Tibial nerve (tissue), 4 donors: ENCODE data around the gene AASS.

ENCODE experiments used
- EP300 ChIP-seq, 2 donors: sonication (generic); formaldehyde crosslinking; IDR thresholded peaks; one replicate each; pipeline ENCODE4 v1.6.1; 2017; ENCODE audit warnings: antibody characterized with exemption in 2 of 2, mild to moderate bottlenecking in 1 of 2
- POLR2A ChIP-seq, 2 donors: fragments of 450-650 bp; IDR thresholded peaks; one replicate each; pipeline ENCODE4 v1.6.1; 2017; ENCODE audit warnings: antibody characterized with exemption in 2 of 2, mild to moderate bottlenecking in 2 of 2, moderate library complexity in 2 of 2
- TF ChIP-seq, protein P1 (sequence below), 5 experiments: fragments of 200-600 bp in 3 of 5; fragments of 450-650 bp in 2 of 5; sonication (generic) in 3 of 5; IDR thresholded peaks; one replicate each; pipeline ENCODE4 v1.5.1; 2016 to 2019; ENCODE audit warnings: antibody characterized with exemption in 5 of 5, mild to moderate bottlenecking in 3 of 5, moderate library complexity in 2 of 5

DNA sequence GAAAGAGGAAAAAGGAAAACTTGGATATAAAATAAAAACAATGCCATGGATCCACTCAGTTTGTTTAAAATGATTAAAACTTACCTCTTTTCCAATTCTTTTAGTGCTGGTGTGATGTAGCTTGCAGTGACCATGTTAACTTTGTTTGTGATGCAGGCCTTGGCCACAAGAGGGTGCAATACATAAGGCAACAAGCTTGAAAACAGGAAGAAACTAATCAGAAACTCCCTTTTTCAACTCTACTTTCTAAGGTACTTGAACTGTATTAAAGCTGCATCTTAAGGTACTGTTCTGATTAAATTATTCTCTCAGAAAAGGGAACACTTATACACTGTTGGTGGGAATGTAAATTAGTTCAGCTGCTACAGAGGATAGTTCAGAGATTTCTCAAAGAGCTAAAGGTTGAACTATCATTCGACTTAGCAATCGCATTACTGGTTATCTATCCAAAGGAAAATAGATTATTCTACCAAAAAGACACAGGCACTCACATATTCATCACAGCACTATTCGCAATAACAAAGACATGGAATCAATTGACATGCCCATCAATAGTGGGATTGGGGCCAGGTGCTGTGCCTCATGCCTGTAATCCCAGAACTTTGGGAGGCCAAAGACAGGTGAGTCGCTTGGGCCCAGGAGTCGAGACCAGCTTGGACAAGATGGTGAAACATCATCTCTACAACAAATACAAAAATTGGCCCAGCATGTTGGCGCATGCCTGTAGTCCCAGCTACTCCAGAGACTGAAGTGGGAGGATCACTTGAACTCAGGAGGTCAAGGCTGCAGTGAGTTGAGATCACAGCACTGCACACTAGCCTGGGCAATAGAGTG is 50.9 kb downstream of the AASS start:
- TF ChIP-seq, protein P1, sequence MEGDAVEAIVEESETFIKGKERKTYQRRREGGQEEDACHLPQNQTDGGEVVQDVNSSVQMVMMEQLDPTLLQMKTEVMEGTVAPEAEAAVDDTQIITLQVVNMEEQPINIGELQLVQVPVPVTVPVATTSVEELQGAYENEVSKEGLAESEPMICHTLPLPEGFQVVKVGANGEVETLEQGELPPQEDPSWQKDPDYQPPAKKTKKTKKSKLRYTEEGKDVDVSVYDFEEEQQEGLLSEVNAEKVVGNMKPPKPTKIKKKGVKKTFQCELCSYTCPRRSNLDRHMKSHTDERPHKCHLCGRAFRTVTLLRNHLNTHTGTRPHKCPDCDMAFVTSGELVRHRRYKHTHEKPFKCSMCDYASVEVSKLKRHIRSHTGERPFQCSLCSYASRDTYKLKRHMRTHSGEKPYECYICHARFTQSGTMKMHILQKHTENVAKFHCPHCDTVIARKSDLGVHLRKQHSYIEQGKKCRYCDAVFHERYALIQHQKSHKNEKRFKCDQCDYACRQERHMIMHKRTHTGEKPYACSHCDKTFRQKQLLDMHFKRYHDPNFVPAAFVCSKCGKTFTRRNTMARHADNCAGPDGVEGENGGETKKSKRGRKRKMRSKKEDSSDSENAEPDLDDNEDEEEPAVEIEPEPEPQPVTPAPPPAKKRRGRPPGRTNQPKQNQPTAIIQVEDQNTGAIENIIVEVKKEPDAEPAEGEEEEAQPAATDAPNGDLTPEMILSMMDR (IDR thresholded peaks at IDR 0.05): peak; percentile 58 to 72 (median 67)
- no peak for TF ChIP-seq EP300 (IDR thresholded peaks at IDR 0.05)
- no peak for TF ChIP-seq POLR2A (IDR thresholded peaks at IDR 0.05)
